Neuronal stem cell (in vitro differentiated cells): ENCODE data around the gene SART1.

ENCODE experiments used
- DNase-seq: peaks from one replicate; pipeline ENCODE4 v3.0.0-alpha.2; 2013; ENCODE audit warnings: low spot score
- H2AFZ ChIP-seq: one replicate; pipeline ENCODE4 v1.6.1; 2013; ENCODE audit warnings: mild to moderate bottlenecking, low read length, inconsistent platforms
- H2AK5ac ChIP-seq: 2 replicates; pipeline ENCODE4 v1.6.1; 2013; ENCODE audit warnings: low read depth, mild to moderate bottlenecking, inconsistent platforms, low read length, moderate library complexity, mixed read lengths
- H2BK120ac ChIP-seq: 2 replicates; pipeline ENCODE4 v1.6.1; 2013; ENCODE audit warnings: low read depth, mild to moderate bottlenecking, inconsistent platforms, low read length, moderate library complexity, mixed read lengths
- H2BK12ac ChIP-seq: one replicate; pipeline ENCODE4 v1.6.1; 2013; ENCODE audit warnings: low read length, inconsistent platforms
- H2BK15ac ChIP-seq: 2 replicates; pipeline ENCODE4 v1.6.1; 2013; ENCODE audit warnings: mild to moderate bottlenecking, low read length, inconsistent platforms, mixed read lengths
- H2BK5ac ChIP-seq: one replicate; pipeline ENCODE4 v1.6.1; 2013; ENCODE audit warnings: inconsistent platforms, mild to moderate bottlenecking, low read length, moderate library complexity
- H3K14ac ChIP-seq: one replicate; pipeline ENCODE4 v1.6.1; 2013; ENCODE audit warnings: low read length, inconsistent platforms
- H3K18ac ChIP-seq: 2 replicates; pipeline ENCODE4 v1.6.1; 2013; ENCODE audit warnings: low read length, inconsistent platforms
- H3K23ac ChIP-seq: 2 replicates; pipeline ENCODE4 v1.6.1; 2013; ENCODE audit warnings: low read depth, mild to moderate bottlenecking, mixed read lengths, low read length, inconsistent platforms; ENCODE audit not compliant: poor library complexity
- H3K27ac ChIP-seq: replicated peaks from 3 replicates; pipeline ENCODE4 v1.5.1; 2013; ENCODE audit warnings: low read length, inconsistent platforms
- H3K27me3 ChIP-seq, 3 experiments: 2 replicates each; pipeline ENCODE4 v1.6.1; 2013; ENCODE audit warnings: low read length in 3 of 3, mild to moderate bottlenecking in 2 of 3, inconsistent platforms in 1 of 3, low read depth in 1 of 3, mixed read lengths in 1 of 3, moderate library complexity in 1 of 3; ENCODE audit not compliant: control insufficient read depth in 3 of 3, insufficient read depth in 3 of 3
- H3K36me3 ChIP-seq, 2 donors: replicated peaks in 1 of 2; 2 replicates each; pipeline ENCODE4 v1.6.1; 2013; ENCODE audit warnings: low read length in 2 of 2; ENCODE audit not compliant: control insufficient read depth in 2 of 2, insufficient read depth in 2 of 2
- H3K4ac ChIP-seq: 2 replicates; pipeline ENCODE4 v1.6.1; 2013; ENCODE audit warnings: inconsistent platforms, mild to moderate bottlenecking, low read length, moderate library complexity
- H3K4me1 ChIP-seq, 2 donors: 1 replicate in 1 of 2; 2 replicates in 1 of 2; pipeline ENCODE4 v1.6.1; 2013; ENCODE audit warnings: low read length in 2 of 2, low read depth in 1 of 2; ENCODE audit not compliant: control insufficient read depth in 2 of 2, insufficient read depth in 1 of 2
- H3K4me2 ChIP-seq: one replicate; pipeline ENCODE4 v1.6.1; 2013; ENCODE audit warnings: mild to moderate bottlenecking, low read length, inconsistent platforms; ENCODE audit not compliant: insufficient read depth, poor library complexity, severe bottlenecking
- H3K4me3 ChIP-seq, 2 donors: 2 replicates each; pipeline ENCODE4 v1.5.1; 2013; ENCODE audit warnings: low read length in 2 of 2, mild to moderate bottlenecking in 2 of 2, inconsistent platforms in 1 of 2, moderate library complexity in 1 of 2
- H3K79me1 ChIP-seq: one replicate; pipeline ENCODE4 v1.6.1; 2013; ENCODE audit warnings: low read depth, mild to moderate bottlenecking, inconsistent platforms, low read length, moderate library complexity
- H3K9ac ChIP-seq: one replicate; pipeline ENCODE4 v1.6.1; 2013; ENCODE audit warnings: mild to moderate bottlenecking, low read depth, low read length, inconsistent platforms; ENCODE audit not compliant: poor library complexity
- H3K9me3 ChIP-seq, 2 donors: replicated peaks in 1 of 2; 2 replicates each; pipeline versions ENCODE3 to v1.6.1; 2013; ENCODE audit warnings: low read length in 2 of 2, mild to moderate bottlenecking in 2 of 2, inconsistent platforms in 1 of 2, low read depth in 1 of 2, mixed read lengths in 1 of 2, moderate library complexity in 1 of 2; ENCODE audit not compliant: control insufficient read depth in 2 of 2, insufficient read depth in 1 of 2
- H4K8ac ChIP-seq: one replicate; pipeline ENCODE4 v1.6.1; 2013; ENCODE audit warnings: low read depth, mild to moderate bottlenecking, inconsistent platforms, low read length, moderate library complexity
- H4K91ac ChIP-seq: one replicate; pipeline ENCODE4 v1.6.1; 2013; ENCODE audit warnings: low read length, low read depth, mild to moderate bottlenecking, inconsistent platforms; ENCODE audit not compliant: poor library complexity
- WGBS, 2 donors: extraction: QIAGEN DNeasy Blood & Tissue Kit; methylation state at CpG; one replicate each; pipeline ENCODE4 v1.1.7; 2013; ENCODE audit warnings: missing lambda C conversion rate in 2 of 2, mixed read lengths in 1 of 2; ENCODE audit not compliant: insufficient read length in 2 of 2, insufficient replicate concordance in 1 of 2; ENCODE audit errors: extremely low coverage in 2 of 2; 5-methylcytosine and 5-hydroxymethylcytosine counted together

Gene SART1

GRCh38 chr11:65976216-65977176 is 15.0 kb downstream of the SART1 start:
- H2BK5ac ChIP-seq = no peak overlapping the region
- no peaks in the 10 kb centered on the region for H3K79me1 ChIP-seq
- no peak overlapping the region for H4K91ac ChIP-seq
- H3K27ac ChIP-seq = no peak overlapping the region
- H3K4ac ChIP-seq = no peak overlapping the region
- no peak overlapping the region for H2BK120ac ChIP-seq
- H3K14ac ChIP-seq = no peak overlapping the region
- no peaks in the 10 kb centered on the region for H3K4me1 ChIP-seq
- no CpG with 5 or more reads among the region's 43 CpGs for WGBS, 2 donors
- no peak overlapping the region for H2AK5ac ChIP-seq
- no peak overlapping the region for H2AFZ ChIP-seq
- peaks cover 0 to 3% of the 10 kb centered on the region in 2 donors for H3K9me3 ChIP-seq
- H3K18ac ChIP-seq = no peak overlapping the region
- no peaks in the 10 kb centered on the region for H3K27me3 ChIP-seq
- no peak overlapping the region for H3K9ac ChIP-seq
- no peak for DNase-seq
- peaks cover 38 to 76% of the 10 kb centered on the region in 2 donors for H3K36me3 ChIP-seq
- no peak overlapping the region for H3K4me3 ChIP-seq
- H2BK15ac ChIP-seq = no peak overlapping the region
- peak overlapping the region; percentile 43 for H4K8ac ChIP-seq
- peak overlapping the region; percentile 43 for H3K23ac ChIP-seq
- no peak overlapping the region for H2BK12ac ChIP-seq
- H3K4me2 ChIP-seq = no peak overlapping the region

DNA sequence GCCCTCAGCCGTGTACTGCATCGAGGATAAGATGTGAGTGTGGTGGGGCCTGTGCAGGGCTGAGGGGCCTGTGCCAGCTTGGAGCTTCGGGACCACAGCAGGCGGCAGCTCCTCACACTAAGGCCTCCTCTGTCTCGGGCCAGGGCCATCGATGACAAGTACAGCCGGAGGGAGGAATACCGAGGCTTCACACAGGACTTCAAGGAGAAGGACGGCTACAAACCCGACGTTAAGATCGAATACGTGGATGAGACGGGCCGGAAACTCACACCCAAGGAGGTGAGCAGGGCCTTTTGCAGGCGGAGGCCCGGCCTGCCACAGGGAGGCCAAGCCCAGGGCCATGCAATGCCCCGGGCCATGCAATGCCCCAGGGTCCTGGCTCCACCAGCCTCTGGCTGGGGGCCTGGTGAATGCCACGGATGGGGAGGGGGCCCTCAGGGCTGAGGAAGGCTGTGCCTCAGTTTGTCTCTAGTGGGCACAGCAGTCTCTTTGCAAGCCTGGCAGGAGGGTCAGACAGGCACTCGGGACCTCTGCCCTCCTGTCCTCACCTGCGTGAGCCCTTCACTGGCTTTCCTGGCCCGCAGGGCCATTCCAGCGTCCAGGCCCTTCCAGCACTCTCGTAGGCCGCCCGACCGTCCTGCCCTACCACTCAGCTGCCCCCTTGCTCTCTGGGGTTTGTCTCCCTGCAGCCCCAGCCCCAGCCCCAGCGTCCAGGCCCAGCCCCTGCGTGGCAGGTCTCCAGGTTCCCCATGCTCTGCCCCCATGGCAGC is 16.3 kb downstream of the SART1 start:
- Histone ChIP-seq H3K27ac (no peak overlapping the region), H2AFZ (no peak overlapping the region), H3K9me3 (peaks cover 0 to 3% of the 10 kb centered on the region in 2 donors), H2AK5ac (no peak overlapping the region), H3K9ac (peak overlapping the region; percentile 21), H2BK12ac (no peak overlapping the region), H3K27me3 (no peaks in the 10 kb centered on the region), H4K8ac (no peak overlapping the region), H3K4me1 (no peaks in the 10 kb centered on the region), H3K4me3 (no peak overlapping the region), H3K36me3 (peaks cover 36 to 63% of the 10 kb centered on the region in 2 donors), H3K79me1 (no peaks in the 10 kb centered on the region), H3K14ac (no peak overlapping the region), H2BK5ac (no peak overlapping the region), H3K4ac (no peak overlapping the region), H3K4me2 (no peak overlapping the region), H2BK120ac (no peak overlapping the region), H2BK15ac (no peak overlapping the region), H4K91ac (no peak overlapping the region), H3K23ac (no peak overlapping the region), H3K18ac (no peak overlapping the region)
- WGBS, 2 donors = no CpG with 5 or more reads among the region's 29 CpGs
- DNase-seq = no peak

GRCh38 chr11:65978391-65979238 is 17.1 kb downstream of the SART1 start:
- Histone ChIP-seq H3K4me2 (no peak overlapping the region), H2BK120ac (no peak overlapping the region), H3K27me3 (no peaks in the 10 kb centered on the region), H3K36me3 (peaks cover 32 to 56% of the 10 kb centered on the region in 2 donors), H2BK12ac (peak overlapping the region; percentile 22), H3K27ac (no peak overlapping the region), H3K79me1 (no peaks in the 10 kb centered on the region), H3K4ac (no peak overlapping the region), H3K9ac (no peak overlapping the region), H2BK5ac (no peak overlapping the region), H2AK5ac (no peak overlapping the region), H3K23ac (no peak overlapping the region), H2AFZ (no peak overlapping the region), H3K14ac (no peak overlapping the region), H4K8ac (peak overlapping the region; percentile 17), H3K18ac (no peak overlapping the region), H4K91ac (no peak overlapping the region), H3K4me1 (no peaks in the 10 kb centered on the region), H3K9me3 (peaks cover 0 to under 1% of the 10 kb centered on the region in 2 donors), H3K4me3 (no peak overlapping the region), H2BK15ac (no peak overlapping the region)
- no CpG with 5 or more reads among the region's 34 CpGs for WGBS, 2 donors
- DNase-seq = no peak
